K562 (cell line): ENCODE results near the gene DNAJB12. TPM values are rescaled to one million over a fixed set of nuclear protein-coding genes. Genes with fewer than 3 reads are reported as not detected.

Experiments used
- ETV6 ChIP-seq, 3 experiments: fragments of 150-350 bp in 1 of 3; sonication (generic) in 1 of 3; formaldehyde crosslinking in 1 of 3; IDR thresholded peaks; 2 replicates each; pipeline versions ENCODE4 v1.6.1 to v1.8.0; 2014 to 2022; ENCODE audit warnings: borderline replicate concordance in 2 of 3, low read depth in 2 of 3, antibody characterized with exemption in 1 of 3, low read length in 1 of 3, mild to moderate bottlenecking in 1 of 3, missing genetic modification reagents in 1 of 3
- KDM5B ChIP-seq: fragments of 200-600 bp; sonication (generic); IDR thresholded peaks from 2 replicates; pipeline ENCODE4 v1.6.1; 2012; ENCODE audit warnings: low read depth, mild to moderate bottlenecking, moderate library complexity, low read length, control low read depth, inconsistent platforms; ENCODE audit not compliant: insufficient replicate concordance
- LARP7 ChIP-seq: fragments of 450-650 bp; IDR thresholded peaks from 2 replicates; pipeline ENCODE4 v1.6.1; 2016
- MTF1 ChIP-seq: fragments of 250-450 bp; sonication (Bioruptor Pico); IDR thresholded peaks from 2 replicates; pipeline ENCODE4 v1.9.0; 2021; ENCODE audit warnings: moderate library complexity, mild to moderate bottlenecking, inconsistent platforms, borderline replicate concordance
- PML ChIP-seq: IDR thresholded peaks from 2 replicates; pipeline ENCODE4 v1.6.1; 2012; ENCODE audit warnings: low read length, inconsistent platforms
- POLR3A ChIP-seq: IDR thresholded peaks from 2 replicates; pipeline ENCODE4 v1.6.1; 2011; ENCODE audit warnings: borderline replicate concordance, mild to moderate bottlenecking, moderate library complexity; ENCODE audit not compliant: insufficient read length, insufficient read depth; ENCODE audit errors: extremely low read depth
- RBM34 ChIP-seq: fragments of 200-400 bp; formaldehyde crosslinking; IDR thresholded peaks from 2 replicates; pipeline ENCODE4 v1.6.1; 2018; ENCODE audit warnings: low read length, borderline replicate concordance; ENCODE audit not compliant: insufficient read depth
- SFPQ ChIP-seq: fragments of 200-400 bp; formaldehyde crosslinking; IDR thresholded peaks from 2 replicates; pipeline ENCODE4 v1.6.1; 2017; ENCODE audit warnings: mild to moderate bottlenecking, low read depth, low read length, moderate library complexity
- SNAPC5 ChIP-seq: fragments of 250-450 bp; sonication (Bioruptor Pico); IDR thresholded peaks from 2 replicates; pipeline ENCODE4 v1.8.0; 2021; ENCODE audit warnings: moderate library complexity, mild to moderate bottlenecking, inconsistent platforms
- SOX6 ChIP-seq: fragments of 450-650 bp; IDR thresholded peaks from 2 replicates; pipeline ENCODE4 v1.6.1; 2014; ENCODE audit warnings: mild to moderate bottlenecking
- ZNF165 ChIP-seq: fragments of 250-450 bp; sonication (Bioruptor Pico); IDR thresholded peaks from 2 replicates; pipeline ENCODE4 v1.4.0; 2020; ENCODE audit warnings: borderline replicate concordance
- ZNF318 ChIP-seq, 2 experiments: fragments of 450-650 bp; IDR thresholded peaks; 2 replicates each; pipeline ENCODE4 v1.6.1; 2016; ENCODE audit warnings: mild to moderate bottlenecking in 2 of 2, borderline replicate concordance in 1 of 2, low read depth in 1 of 2, moderate library complexity in 1 of 2
- ZNF76 ChIP-seq: fragments of 250-450 bp; sonication (Bioruptor Pico); IDR thresholded peaks from 2 replicates; pipeline ENCODE4 v1.4.0; 2020; ENCODE audit warnings: mild to moderate bottlenecking, moderate library complexity, borderline replicate concordance
- polyA plus RNA-seq, 8 experiments: library from polyadenylated mRNA; depleted of rRNA in 4 of 8; stranded (reverse) in 5 of 8; unstranded in 3 of 8; fragments of >200 nt; fragmentation: Nextera tagmentation in 2 of 8; fragmentation: Illumina TruSeq in 1 of 8; extraction: Ambion mirVana in 2 of 8; extraction: Trizol in 1 of 8; gene quantifications; 2 replicates each; pipeline versions ENCODE4 v1.2.1 to v1.2.3, GENCODE V29; 2011 to 2014; ENCODE audit warnings: inconsistent platforms in 1 of 8, missing spikeins in 1 of 8
- total RNA-seq, 7 experiments: library from RNA; depleted of rRNA in 6 of 7; stranded (reverse); fragments of >200 nt in 6 of 7; fragmentation: Illumina TruSeq in 2 of 7; extraction: Trizol in 2 of 7; gene quantifications; 2 replicates each; pipeline versions ENCODE4 v1.2.1 to v1.2.3, GENCODE V29; 2011 to 2021; ENCODE audit warnings: low replicate concordance in 1 of 7
- TF ChIP-seq, protein P1 (sequence below): fragments of 450-650 bp; IDR thresholded peaks from 2 replicates; pipeline ENCODE4 v1.7.0; 2016; ENCODE audit warnings: borderline replicate concordance

The DNAJB12 gene
- total and polyA plus RNA-seq, 9 of the 15 experiments (the other 6 are each of a cell fraction or from before 2014, with no cell fraction given): 3.5 to 31.5 (median 20.3) TPM

DNA sequence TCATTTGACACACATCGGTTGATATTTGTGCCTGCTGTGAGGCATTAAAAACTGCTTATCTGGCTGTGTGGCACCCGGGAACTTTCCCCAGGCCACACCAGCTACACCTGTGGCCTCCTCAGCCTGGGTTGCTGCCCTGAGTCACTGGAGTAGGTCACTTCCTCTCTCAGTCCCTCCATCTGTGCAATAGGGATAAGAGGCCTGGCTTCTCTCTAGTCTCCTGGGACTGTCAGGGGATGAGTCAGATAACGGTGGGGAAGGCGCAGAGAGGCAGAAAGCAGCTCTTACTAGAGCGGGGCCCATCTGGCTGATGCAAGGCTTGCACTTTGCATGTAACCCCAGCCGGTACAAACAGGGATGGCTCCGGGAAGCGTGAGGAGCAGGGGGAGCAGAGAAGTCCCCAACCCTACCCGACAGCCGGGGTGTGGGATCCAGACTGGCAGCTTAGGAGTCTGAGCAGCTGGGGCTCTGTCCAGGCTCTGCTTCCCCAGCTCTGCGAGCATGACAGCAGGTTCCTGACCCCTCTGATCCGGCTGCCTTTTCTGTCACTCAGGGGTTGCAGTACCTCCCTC lies 34.0 kb downstream of the DNAJB12 start (continued):
- TF ChIP-seq POLR3A (no peak), RBM34 (no peak), PML (peak; percentile 99), ZNF318 (IDR thresholded peaks at IDR 0.05; ENCODE audit: borderline replicate concordance in 1 of 2, low read depth in 1 of 2) (peak in 1 of 2 experiments; percentile 95; a peak in 2 of 4 replicates), MTF1 (no peak), ZNF165 (no peak), ZNF76 (CRISPR knock-in tag) (peak; percentile 38; the same call in 1 of the 2 replicates), SNAPC5 (CRISPR knock-in tag) (no peak), KDM5B (peak; percentile 51), SOX6 (peak; percentile 96), SFPQ (no peak), LARP7 (no peak), ETV6 (IDR thresholded peaks at IDR 0.05; ENCODE audit: borderline replicate concordance in 1 of 2, low read depth in 2 of 2, low read length in 1 of 2) (peak; percentile 77 to 78; a peak in 3 of 4 replicates), ETV6 (CRISPR knock-in tag; IDR thresholded peaks at IDR 0.05; ENCODE audit: borderline replicate concordance) (no peak)
- TF ChIP-seq, protein P1, sequence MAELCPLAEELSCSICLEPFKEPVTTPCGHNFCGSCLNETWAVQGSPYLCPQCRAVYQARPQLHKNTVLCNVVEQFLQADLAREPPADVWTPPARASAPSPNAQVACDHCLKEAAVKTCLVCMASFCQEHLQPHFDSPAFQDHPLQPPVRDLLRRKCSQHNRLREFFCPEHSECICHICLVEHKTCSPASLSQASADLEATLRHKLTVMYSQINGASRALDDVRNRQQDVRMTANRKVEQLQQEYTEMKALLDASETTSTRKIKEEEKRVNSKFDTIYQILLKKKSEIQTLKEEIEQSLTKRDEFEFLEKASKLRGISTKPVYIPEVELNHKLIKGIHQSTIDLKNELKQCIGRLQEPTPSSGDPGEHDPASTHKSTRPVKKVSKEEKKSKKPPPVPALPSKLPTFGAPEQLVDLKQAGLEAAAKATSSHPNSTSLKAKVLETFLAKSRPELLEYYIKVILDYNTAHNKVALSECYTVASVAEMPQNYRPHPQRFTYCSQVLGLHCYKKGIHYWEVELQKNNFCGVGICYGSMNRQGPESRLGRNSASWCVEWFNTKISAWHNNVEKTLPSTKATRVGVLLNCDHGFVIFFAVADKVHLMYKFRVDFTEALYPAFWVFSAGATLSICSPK: no peak
